ENCODE data around the gene TSPAN9.

Gene TSPAN9

DNA sequence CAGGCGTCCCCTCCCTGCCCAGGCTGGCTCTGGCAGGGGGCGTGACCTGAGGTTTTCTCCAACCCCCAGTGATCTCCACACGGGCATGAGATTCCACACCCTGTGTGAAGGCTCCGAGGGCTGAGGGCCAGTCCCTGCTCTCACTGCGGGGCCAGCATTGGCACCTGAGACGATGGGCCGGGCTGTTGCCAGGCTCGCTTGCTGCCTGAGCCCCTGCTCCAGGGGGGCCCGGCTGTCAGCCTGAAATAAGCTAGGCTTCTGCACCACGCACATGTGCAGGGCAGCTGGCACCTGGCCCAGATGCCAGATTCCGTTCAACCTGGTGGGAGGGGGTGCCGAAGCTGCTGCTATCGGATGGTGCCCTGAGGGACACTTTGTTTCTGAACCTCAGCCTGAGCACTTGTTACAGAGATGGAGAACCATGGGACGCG is 217.3 kb downstream of the TSPAN9 start:
- H3K27ac ChIP-seq (ENCODE audit: poor library complexity, severe bottlenecking), result no peak overlapping the region
- no peaks in the 10 kb centered on the region for H3K27me3 ChIP-seq (ENCODE audit: insufficient read depth, poor library complexity, severe bottlenecking)
- ATAC-seq (ENCODE audit: low read depth) (no peak), DNase-seq (ENCODE audit: low spot score) (no peak)
- H3K4me1 ChIP-seq (ENCODE audit: insufficient read depth, poor library complexity, severe bottlenecking), result peaks cover 2% of the 10 kb centered on the region
- no peaks in the 10 kb centered on the region for H3K36me3 ChIP-seq (ENCODE audit: low read depth)
- H3K9me3 ChIP-seq (ENCODE audit: severe bottlenecking), result no peaks in the 10 kb centered on the region
- TF ChIP-seq, protein P1, sequence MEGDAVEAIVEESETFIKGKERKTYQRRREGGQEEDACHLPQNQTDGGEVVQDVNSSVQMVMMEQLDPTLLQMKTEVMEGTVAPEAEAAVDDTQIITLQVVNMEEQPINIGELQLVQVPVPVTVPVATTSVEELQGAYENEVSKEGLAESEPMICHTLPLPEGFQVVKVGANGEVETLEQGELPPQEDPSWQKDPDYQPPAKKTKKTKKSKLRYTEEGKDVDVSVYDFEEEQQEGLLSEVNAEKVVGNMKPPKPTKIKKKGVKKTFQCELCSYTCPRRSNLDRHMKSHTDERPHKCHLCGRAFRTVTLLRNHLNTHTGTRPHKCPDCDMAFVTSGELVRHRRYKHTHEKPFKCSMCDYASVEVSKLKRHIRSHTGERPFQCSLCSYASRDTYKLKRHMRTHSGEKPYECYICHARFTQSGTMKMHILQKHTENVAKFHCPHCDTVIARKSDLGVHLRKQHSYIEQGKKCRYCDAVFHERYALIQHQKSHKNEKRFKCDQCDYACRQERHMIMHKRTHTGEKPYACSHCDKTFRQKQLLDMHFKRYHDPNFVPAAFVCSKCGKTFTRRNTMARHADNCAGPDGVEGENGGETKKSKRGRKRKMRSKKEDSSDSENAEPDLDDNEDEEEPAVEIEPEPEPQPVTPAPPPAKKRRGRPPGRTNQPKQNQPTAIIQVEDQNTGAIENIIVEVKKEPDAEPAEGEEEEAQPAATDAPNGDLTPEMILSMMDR (IDR thresholded peaks at IDR 0.05; ENCODE audit: poor library complexity, severe bottlenecking), result no peak
- H3K4me3 ChIP-seq (ENCODE audit: severe bottlenecking), result no peak overlapping the region

DNA sequence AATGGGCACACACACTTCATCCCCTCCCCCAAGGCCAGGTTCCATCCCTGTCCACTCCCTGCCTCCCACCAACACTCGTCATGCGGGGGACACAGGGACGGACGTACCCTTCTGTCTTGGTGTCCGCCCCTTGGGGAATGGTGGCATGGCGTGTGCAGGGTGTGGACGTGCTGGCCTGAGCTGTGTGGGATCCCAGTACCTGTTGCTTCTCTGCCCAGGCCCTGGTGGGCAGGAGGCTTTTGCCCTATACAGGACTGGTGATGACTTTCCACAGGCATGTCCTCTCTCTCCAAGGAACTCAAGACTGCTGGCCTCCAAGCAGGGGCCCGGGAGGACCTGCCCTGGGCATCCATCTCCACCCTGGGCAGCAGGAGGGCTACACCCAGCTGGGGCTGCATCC is 218.0 kb downstream of the TSPAN9 start:
- H3K4me3 ChIP-seq (ENCODE audit: severe bottlenecking), result no peak overlapping the region
- no peak overlapping the region for H3K27ac ChIP-seq (ENCODE audit: poor library complexity, severe bottlenecking)
- H3K4me1 ChIP-seq (ENCODE audit: insufficient read depth, poor library complexity, severe bottlenecking), result peaks cover 6% of the 10 kb centered on the region
- TF ChIP-seq, protein P1 (IDR thresholded peaks at IDR 0.05; ENCODE audit: poor library complexity, severe bottlenecking), result no peak
- DNase-seq (ENCODE audit: low spot score) (no peak), ATAC-seq (ENCODE audit: low read depth) (no peak)
- H3K9me3 ChIP-seq (ENCODE audit: severe bottlenecking), result no peaks in the 10 kb centered on the region
- no peaks in the 10 kb centered on the region for H3K36me3 ChIP-seq (ENCODE audit: low read depth)
- no peaks in the 10 kb centered on the region for H3K27me3 ChIP-seq (ENCODE audit: insufficient read depth, poor library complexity, severe bottlenecking)

DNA sequence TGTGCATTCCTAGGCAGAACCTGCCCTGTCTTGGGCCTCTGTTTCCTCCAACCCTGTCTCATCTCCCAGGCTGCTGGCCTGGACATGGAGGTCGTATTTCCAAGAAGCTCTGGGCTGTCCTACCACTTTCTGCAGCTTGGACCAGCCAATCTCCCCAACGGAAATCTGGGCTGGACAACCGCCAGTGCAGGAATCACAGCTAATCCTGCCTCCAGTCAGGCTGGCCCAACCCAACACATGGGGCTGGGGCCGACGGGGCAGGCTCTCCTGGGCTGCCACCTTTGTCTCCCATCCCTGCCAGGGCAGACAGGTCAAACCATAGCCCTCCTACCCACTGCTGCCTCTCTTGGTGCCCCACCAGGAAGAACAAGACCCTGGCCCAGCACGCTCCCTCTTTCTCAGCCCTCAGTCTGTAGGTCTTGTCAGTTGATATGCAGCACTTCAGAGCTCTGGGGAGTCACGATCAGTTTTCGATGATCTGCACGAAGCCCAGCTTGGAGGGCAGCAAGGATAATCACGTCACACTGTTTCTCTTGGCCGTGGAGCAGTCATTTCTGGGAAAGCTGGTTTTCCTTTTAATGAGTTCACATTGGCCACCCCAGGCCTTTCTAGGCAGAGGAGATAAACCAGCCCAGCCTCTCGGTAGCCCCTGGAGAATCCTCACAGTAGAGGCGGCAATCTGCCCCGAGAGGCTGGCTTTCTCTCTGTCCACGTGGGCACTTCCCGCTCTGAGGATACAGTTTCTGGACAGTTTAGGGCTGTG is 218.6 kb downstream of the TSPAN9 start:
- H3K27ac ChIP-seq (ENCODE audit: poor library complexity, severe bottlenecking), result no peak overlapping the region
- DNase-seq (ENCODE audit: low spot score) (no peak), ATAC-seq (ENCODE audit: low read depth) (no peak)
- no peaks in the 10 kb centered on the region for H3K27me3 ChIP-seq (ENCODE audit: insufficient read depth, poor library complexity, severe bottlenecking)
- no peaks in the 10 kb centered on the region for H3K36me3 ChIP-seq (ENCODE audit: low read depth)
- H3K4me1 ChIP-seq (ENCODE audit: insufficient read depth, poor library complexity, severe bottlenecking), result peaks cover 9% of the 10 kb centered on the region
- TF ChIP-seq, protein P1 (IDR thresholded peaks at IDR 0.05; ENCODE audit: poor library complexity, severe bottlenecking), result no peak
- H3K9me3 ChIP-seq (ENCODE audit: severe bottlenecking), result no peaks in the 10 kb centered on the region
- no peak overlapping the region for H3K4me3 ChIP-seq (ENCODE audit: severe bottlenecking)

DNA sequence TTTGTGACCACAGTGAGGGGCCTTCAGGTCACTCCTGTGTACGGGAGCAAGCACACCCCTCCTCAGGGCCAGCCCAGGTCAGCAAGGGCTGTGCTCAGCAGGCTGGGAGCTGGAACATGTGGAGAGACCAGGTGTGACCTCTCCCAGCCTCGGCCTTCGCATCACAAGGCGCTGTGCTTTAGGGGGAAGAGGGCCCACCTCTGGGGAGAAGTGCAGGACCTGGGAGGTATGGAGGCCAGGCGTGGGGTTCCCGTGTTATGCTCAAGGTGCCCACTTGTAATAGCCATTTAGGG is 219.2 kb downstream of the TSPAN9 start:
- no peak for DNase-seq (ENCODE audit: low spot score)
- ATAC-seq (ENCODE audit: low read depth), result no peak
- no peaks in the 10 kb centered on the region for H3K36me3 ChIP-seq (ENCODE audit: low read depth)
- peaks cover 10% of the 10 kb centered on the region for H3K4me1 ChIP-seq (ENCODE audit: insufficient read depth, poor library complexity, severe bottlenecking)
- no peaks in the 10 kb centered on the region for H3K27me3 ChIP-seq (ENCODE audit: insufficient read depth, poor library complexity, severe bottlenecking)
- H3K4me3 ChIP-seq (ENCODE audit: severe bottlenecking), result no peak overlapping the region
- H3K27ac ChIP-seq (ENCODE audit: poor library complexity, severe bottlenecking), result no peak overlapping the region
- H3K9me3 ChIP-seq (ENCODE audit: severe bottlenecking), result no peaks in the 10 kb centered on the region
- TF ChIP-seq, protein P1 (IDR thresholded peaks at IDR 0.05; ENCODE audit: poor library complexity, severe bottlenecking), result no peak

DNA sequence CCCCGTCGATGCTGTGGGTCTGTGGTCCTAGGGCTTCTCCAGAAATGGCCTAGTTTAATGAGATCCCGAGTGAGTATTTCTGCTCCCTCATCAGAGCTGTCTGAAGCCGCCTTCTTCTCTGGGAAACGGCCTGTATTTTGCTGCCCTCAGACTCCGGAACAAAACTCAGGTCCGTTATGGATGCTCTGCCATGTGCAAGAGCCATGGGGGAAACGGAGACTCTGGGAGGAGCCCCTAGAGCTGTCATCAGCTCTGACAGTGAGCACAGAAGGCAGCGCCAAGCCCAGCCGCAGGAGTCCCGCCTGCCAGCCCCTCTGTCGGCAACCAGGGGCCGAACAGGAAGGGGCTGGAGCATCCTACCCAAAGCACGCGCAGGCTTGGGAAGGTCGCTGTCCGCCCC is 221.4 kb downstream of the TSPAN9 start:
- DNase-seq (ENCODE audit: low spot score) (no peak), ATAC-seq (ENCODE audit: low read depth) (no peak)
- TF ChIP-seq, protein P1 (IDR thresholded peaks at IDR 0.05; ENCODE audit: poor library complexity, severe bottlenecking), result no peak
- no peak overlapping the region for H3K4me3 ChIP-seq (ENCODE audit: severe bottlenecking)
- H3K4me1 ChIP-seq (ENCODE audit: insufficient read depth, poor library complexity, severe bottlenecking), result peaks cover 10% of the 10 kb centered on the region
- no peaks in the 10 kb centered on the region for H3K36me3 ChIP-seq (ENCODE audit: low read depth)
- H3K27ac ChIP-seq (ENCODE audit: poor library complexity, severe bottlenecking), result no peak overlapping the region
- H3K27me3 ChIP-seq (ENCODE audit: insufficient read depth, poor library complexity, severe bottlenecking), result no peaks in the 10 kb centered on the region
- no peaks in the 10 kb centered on the region for H3K9me3 ChIP-seq (ENCODE audit: severe bottlenecking)
